ENCODE data around the gene CFAP65. TPM values are rescaled to one million over a fixed set of nuclear protein-coding genes. Genes with fewer than 3 reads are reported as not detected.
A peak's percentile ranks its signal among the peaks of the same experiment; 100 is the strongest.

Gene CFAP65
- total and polyA plus RNA-seq, 2 of the 13 experiments (the other 11 are each of a cell fraction or from before 2014, with no cell fraction given): 0.05 TPM; not detected in 1

DNA sequence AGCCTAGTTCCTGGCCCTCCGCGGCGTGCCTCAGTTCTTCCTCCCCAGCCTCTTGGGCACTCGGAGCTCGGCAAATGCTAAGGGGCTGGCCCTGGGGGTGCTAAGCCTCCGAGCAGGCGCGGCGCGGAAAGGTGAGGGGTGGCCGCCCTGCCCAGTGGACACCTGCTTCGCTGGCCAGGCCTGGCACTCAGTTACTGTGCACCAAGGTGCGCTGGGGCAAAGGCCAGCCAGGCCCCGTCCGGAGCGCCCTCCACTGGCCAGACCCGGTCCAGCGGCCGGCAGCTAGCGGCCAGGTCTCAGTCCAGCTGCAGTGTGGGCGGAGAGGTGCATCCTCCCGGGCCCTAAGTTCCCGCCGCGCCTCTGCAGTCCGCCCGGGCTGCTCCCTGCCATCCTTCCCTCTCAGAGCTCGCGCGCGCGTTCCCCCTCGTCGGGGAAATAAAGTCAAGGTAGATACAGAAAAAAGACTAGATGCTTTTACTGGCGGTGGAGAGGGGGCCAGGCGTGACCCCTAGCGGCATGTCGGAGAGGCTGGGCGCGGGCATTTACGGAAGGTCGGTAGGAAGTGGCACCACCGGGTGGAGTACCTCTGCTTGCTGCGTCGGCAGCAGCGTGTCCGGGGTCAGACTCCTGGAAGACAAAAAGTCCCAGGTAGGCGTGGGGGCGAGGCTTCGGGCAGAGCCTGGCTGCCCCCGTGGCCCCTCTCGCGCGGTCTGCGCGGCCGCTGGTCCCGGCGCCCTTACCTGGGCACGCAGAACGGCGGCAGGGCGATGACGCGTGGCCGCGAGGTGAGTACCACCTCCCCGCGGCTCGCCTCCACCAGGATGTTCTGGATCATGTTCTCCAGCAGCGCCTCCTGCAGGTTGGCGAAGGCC lies 38.7 kb downstream of the CFAP65 start (continued):
- peak; percentile 21; the same call in 1 of the 2 replicates for TF ChIP-seq ZFP41 (CRISPR knock-in tag; IDR thresholded peaks at IDR 0.05; ENCODE audit: borderline replicate concordance)
- peak; percentile 17 for TF ChIP-seq JARID2 (CRISPR knock-in tag; IDR thresholded peaks at IDR 0.05; ENCODE audit: insufficient replicate concordance)
- TF ChIP-seq, protein P1, sequence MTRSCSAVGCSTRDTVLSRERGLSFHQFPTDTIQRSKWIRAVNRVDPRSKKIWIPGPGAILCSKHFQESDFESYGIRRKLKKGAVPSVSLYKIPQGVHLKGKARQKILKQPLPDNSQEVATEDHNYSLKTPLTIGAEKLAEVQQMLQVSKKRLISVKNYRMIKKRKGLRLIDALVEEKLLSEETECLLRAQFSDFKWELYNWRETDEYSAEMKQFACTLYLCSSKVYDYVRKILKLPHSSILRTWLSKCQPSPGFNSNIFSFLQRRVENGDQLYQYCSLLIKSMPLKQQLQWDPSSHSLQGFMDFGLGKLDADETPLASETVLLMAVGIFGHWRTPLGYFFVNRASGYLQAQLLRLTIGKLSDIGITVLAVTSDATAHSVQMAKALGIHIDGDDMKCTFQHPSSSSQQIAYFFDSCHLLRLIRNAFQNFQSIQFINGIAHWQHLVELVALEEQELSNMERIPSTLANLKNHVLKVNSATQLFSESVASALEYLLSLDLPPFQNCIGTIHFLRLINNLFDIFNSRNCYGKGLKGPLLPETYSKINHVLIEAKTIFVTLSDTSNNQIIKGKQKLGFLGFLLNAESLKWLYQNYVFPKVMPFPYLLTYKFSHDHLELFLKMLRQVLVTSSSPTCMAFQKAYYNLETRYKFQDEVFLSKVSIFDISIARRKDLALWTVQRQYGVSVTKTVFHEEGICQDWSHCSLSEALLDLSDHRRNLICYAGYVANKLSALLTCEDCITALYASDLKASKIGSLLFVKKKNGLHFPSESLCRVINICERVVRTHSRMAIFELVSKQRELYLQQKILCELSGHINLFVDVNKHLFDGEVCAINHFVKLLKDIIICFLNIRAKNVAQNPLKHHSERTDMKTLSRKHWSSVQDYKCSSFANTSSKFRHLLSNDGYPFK (CRISPR knock-in tag; IDR thresholded peaks at IDR 0.05; ENCODE audit: borderline replicate concordance): 0 out of 2 replicates have a peak, but pooled peaks have one; percentile 13
- TF ChIP-seq HNRNPLL (IDR thresholded peaks at IDR 0.05; ENCODE audit: low read depth, low read length, poor library complexity, severe bottlenecking): peak; percentile 60
- peak; percentile 30 for TF ChIP-seq U2AF1 (optimal IDR thresholded peaks at IDR 0.05; ENCODE audit: low read depth, low read length)
- peak; percentile 47 for TF ChIP-seq RAD21 (CRISPR knock-in tag; IDR thresholded peaks at IDR 0.05)
- peak; percentile 20 for TF ChIP-seq ASH2L (IDR thresholded peaks at IDR 0.05; ENCODE audit: insufficient read length, low read depth, low read length)
- TF ChIP-seq ZNF792 (CRISPR knock-in tag; IDR thresholded peaks at IDR 0.05): no peak
- 0 out of 2 replicates have a peak, but pooled peaks have one; percentile 80 for TF ChIP-seq ZNF550 (CRISPR knock-in tag; IDR thresholded peaks at IDR 0.05; ENCODE audit: borderline replicate concordance)
- TF ChIP-seq POLR2AphosphoS2 (IDR thresholded peaks at IDR 0.05; ENCODE audit: low read depth, low read length): no peak
- TF ChIP-seq KMT2B (CRISPR knock-in tag; IDR thresholded peaks at IDR 0.05): 0 out of 2 replicates have a peak, but pooled peaks have one; percentile 14
- TF ChIP-seq ATRX (CRISPR knock-in tag; IDR thresholded peaks at IDR 0.05; ENCODE audit: borderline replicate concordance): no peak
- TF ChIP-seq, protein P2, sequence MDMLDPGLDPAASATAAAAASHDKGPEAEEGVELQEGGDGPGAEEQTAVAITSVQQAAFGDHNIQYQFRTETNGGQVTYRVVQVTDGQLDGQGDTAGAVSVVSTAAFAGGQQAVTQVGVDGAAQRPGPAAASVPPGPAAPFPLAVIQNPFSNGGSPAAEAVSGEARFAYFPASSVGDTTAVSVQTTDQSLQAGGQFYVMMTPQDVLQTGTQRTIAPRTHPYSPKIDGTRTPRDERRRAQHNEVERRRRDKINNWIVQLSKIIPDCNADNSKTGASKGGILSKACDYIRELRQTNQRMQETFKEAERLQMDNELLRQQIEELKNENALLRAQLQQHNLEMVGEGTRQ (IDR thresholded peaks at IDR 0.05; ENCODE audit: low read depth, low read length): no peak
- TF ChIP-seq, protein P2 (CRISPR knock-in tag; IDR thresholded peaks at IDR 0.05; ENCODE audit: borderline replicate concordance): peak; percentile 23; the same call in 1 of the 2 replicates
- TF ChIP-seq, protein P3, sequence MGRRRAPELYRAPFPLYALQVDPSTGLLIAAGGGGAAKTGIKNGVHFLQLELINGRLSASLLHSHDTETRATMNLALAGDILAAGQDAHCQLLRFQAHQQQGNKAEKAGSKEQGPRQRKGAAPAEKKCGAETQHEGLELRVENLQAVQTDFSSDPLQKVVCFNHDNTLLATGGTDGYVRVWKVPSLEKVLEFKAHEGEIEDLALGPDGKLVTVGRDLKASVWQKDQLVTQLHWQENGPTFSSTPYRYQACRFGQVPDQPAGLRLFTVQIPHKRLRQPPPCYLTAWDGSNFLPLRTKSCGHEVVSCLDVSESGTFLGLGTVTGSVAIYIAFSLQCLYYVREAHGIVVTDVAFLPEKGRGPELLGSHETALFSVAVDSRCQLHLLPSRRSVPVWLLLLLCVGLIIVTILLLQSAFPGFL (CRISPR knock-in tag; IDR thresholded peaks at IDR 0.05): 0 out of 2 replicates have a peak, but pooled peaks have one; percentile 28
- TF ChIP-seq HNRNPK (IDR thresholded peaks at IDR 0.05; ENCODE audit: low read depth, low read length, poor library complexity, severe bottlenecking): peak; percentile 10
- no peak for TF ChIP-seq MLLT10 (CRISPR knock-in tag; IDR thresholded peaks at IDR 0.05)
- TF ChIP-seq EZH2 (conservative IDR thresholded peaks at IDR 0.05; ENCODE audit: low read depth, low read length): 0 out of 2 replicates have a peak, but pooled peaks have one; percentile 7
- no peak for TF ChIP-seq SRF (IDR thresholded peaks at IDR 0.05; ENCODE audit: low read depth, low read length)

All from HepG2 (cell line).